Stimulated activated CD8-positive, alpha-beta memory T cell treated with anti-CD3 and anti-CD28 coated beads, Interleukin-4, amount 100 ng/mL, for 1 hour (primary cell): ENCODE data around the gene KMO.

ENCODE experiments used
- DNase-seq, 2 donors: peaks; one replicate each; pipeline ENCODE4 v3.0.0-alpha.2; 2020; ENCODE audit warnings: low read depth in 2 of 2, low spot score in 1 of 2

The KMO gene

GRCh38 chr1:241592273-241592958 lies 60.2 kb downstream of the KMO start:
- no peak for DNase-seq

GRCh38 chr1:241593186-241593585 lies 61.0 kb downstream of the KMO start:
- DNase-seq = no peak

GRCh38 chr1:241596633-241597032 lies 64.5 kb downstream of the KMO start:
- DNase-seq = no peak

GRCh38 chr1:241598249-241598648 lies 66.1 kb downstream of the KMO start:
- DNase-seq = no peak

- DNase-seq = no peak
Observed at GRCh38 chr1:241600496-241600901, 68.3 kb downstream of the KMO start.

GRCh38 chr1:241603731-241604245 lies 71.6 kb downstream of the KMO start:
- no peak for DNase-seq

GRCh38 chr1:241605146-241605805 lies 73.1 kb downstream of the KMO start:
- no peak for DNase-seq

- no peak for DNase-seq
Observed at GRCh38 chr1:241606544-241606943, 74.4 kb downstream of the KMO start.

- no peak for DNase-seq
Observed at GRCh38 chr1:241607497-241607896, 75.3 kb downstream of the KMO start.

GRCh38 chr1:241608379-241609033 lies 76.3 kb downstream of the KMO start:
- no peak for DNase-seq

GRCh38 chr1:241610056-241610815 lies 78.1 kb downstream of the KMO start:
- no peak for DNase-seq

- no peak for DNase-seq
Observed at GRCh38 chr1:241611063-241611462, 78.9 kb downstream of the KMO start.

- no peak for DNase-seq
Observed at GRCh38 chr1:241611736-241612135, 79.6 kb downstream of the KMO start.

GRCh38 chr1:241612533-241613477 lies 80.6 kb downstream of the KMO start:
- no peak for DNase-seq

GRCh38 chr1:241614144-241614543 lies 82.0 kb downstream of the KMO start:
- no peak for DNase-seq

GRCh38 chr1:241614572-241614971 lies 82.4 kb downstream of the KMO start:
- DNase-seq = no peak

- DNase-seq = no peak
Observed at GRCh38 chr1:241615043-241615974, 83.1 kb downstream of the KMO start.

GRCh38 chr1:241617426-241617825 lies 85.2 kb downstream of the KMO start:
- no peak for DNase-seq

- DNase-seq = no peak
Observed at GRCh38 chr1:241622669-241623068, 90.5 kb downstream of the KMO start.
